WTC11 (cell line): ENCODE results near the gene FOLR1. TPM values are rescaled to one million over a fixed set of nuclear protein-coding genes. Genes with fewer than 3 reads are reported as not detected.

ENCODE experiments used
- ATAC-seq: fragments of 200-7000 bp; cut with Tn5 transposase; 2 replicates; pipeline ENCODE4 v1.10.0; 2021; ENCODE audit warnings: mild to moderate bottlenecking, moderate library complexity
- CTCF ChIA-PET: fragments of 300-600 bp; sonication (Branson Sonifier 250); formaldehyde crosslinking; loops from one replicate; lab custom pipeline; 2021; ENCODE audit warnings: antibody characterized with exemption; lab: Charles Lee
- POLR2A ChIA-PET: fragments of 350-600 bp; sonication (Branson Sonifier 250); formaldehyde crosslinking; loops from one replicate; lab custom pipeline; 2021; ENCODE audit warnings: antibody characterized with exemption; lab: Charles Lee
- DNase-seq: peaks from one replicate; pipeline ENCODE4 v3.0.0; 2021; ENCODE audit warnings: low spot score
- H3K27ac Mint-ChIP-seq: 2 replicates; pipeline ENCODE4 v1.8.0; 2021; ENCODE audit warnings: mixed read lengths
- H3K27me3 Mint-ChIP-seq: 2 replicates; pipeline ENCODE4 v1.8.0; 2021; ENCODE audit warnings: low read depth, mild to moderate bottlenecking, moderate library complexity, mixed read lengths
- H3K36me3 Mint-ChIP-seq: 2 replicates; pipeline ENCODE4 v1.8.0; 2021; ENCODE audit warnings: mixed read lengths
- H3K4me1 Mint-ChIP-seq: 2 replicates; pipeline ENCODE4 v1.8.0; 2022; ENCODE audit warnings: mixed read lengths
- H3K4me3 Mint-ChIP-seq: 2 replicates; pipeline ENCODE4 v1.8.0; 2021; ENCODE audit warnings: mild to moderate bottlenecking, moderate library complexity, mixed read lengths
- H3K9me3 Mint-ChIP-seq: 2 replicates; pipeline ENCODE4 v1.8.0; 2021; ENCODE audit warnings: mixed read lengths
- FOXJ3 ChIP-seq: sonication (generic); formaldehyde crosslinking; IDR thresholded peaks from 2 replicates; pipeline ENCODE4 v1.9.0; 2021; ENCODE audit warnings: missing genetic modification reagents, mild to moderate bottlenecking, borderline replicate concordance
- JUN ChIP-seq: sonication (generic); formaldehyde crosslinking; IDR thresholded peaks from 2 replicates; pipeline ENCODE4 v1.8.0; 2023; ENCODE audit warnings: mild to moderate bottlenecking, missing genetic modification reagents
- MXD4 ChIP-seq: fragments of 250-450 bp; sonication (Bioruptor Pico); IDR thresholded peaks from 2 replicates; pipeline ENCODE4 v1.8.0; 2021; ENCODE audit warnings: mild to moderate bottlenecking, moderate library complexity, borderline replicate concordance
- NFYB ChIP-seq: sonication (generic); formaldehyde crosslinking; conservative IDR thresholded peaks from 2 replicates; pipeline ENCODE4 v1.8.0; 2022; ENCODE audit warnings: low read depth, missing genetic modification reagents
- RORB ChIP-seq: fragments of 250-450 bp; sonication (Bioruptor Pico); IDR thresholded peaks from 2 replicates; pipeline ENCODE4 v1.9.0; 2021; ENCODE audit warnings: mild to moderate bottlenecking
- SMAD3 ChIP-seq: sonication (generic); formaldehyde crosslinking; IDR thresholded peaks from 2 replicates; pipeline ENCODE4 v1.8.0; 2022; ENCODE audit warnings: missing genetic modification reagents, mild to moderate bottlenecking, borderline replicate concordance
- SP1 ChIP-seq: sonication (generic); formaldehyde crosslinking; conservative IDR thresholded peaks from 2 replicates; pipeline ENCODE4 v1.8.1; 2022; ENCODE audit warnings: missing genetic modification reagents
- TEAD4 ChIP-seq: sonication (generic); formaldehyde crosslinking; IDR thresholded peaks from 2 replicates; pipeline ENCODE4 v1.8.0; 2022; ENCODE audit warnings: mild to moderate bottlenecking, missing genetic modification reagents
- TP53 ChIP-seq: sonication (generic); formaldehyde crosslinking; IDR thresholded peaks from 2 replicates; pipeline ENCODE4 v1.8.1; 2023; ENCODE audit warnings: mild to moderate bottlenecking, missing genetic modification reagents
- ZBTB21 ChIP-seq: sonication (generic); formaldehyde crosslinking; IDR thresholded peaks from 2 replicates; pipeline ENCODE4 v1.8.1; 2023; ENCODE audit warnings: mild to moderate bottlenecking, missing genetic modification reagents, borderline replicate concordance
- ZNF138 ChIP-seq: sonication (generic); formaldehyde crosslinking; conservative IDR thresholded peaks from 2 replicates; pipeline ENCODE4 v1.8.1; 2022; ENCODE audit warnings: mild to moderate bottlenecking, moderate library complexity, missing genetic modification reagents
- ZNF219 ChIP-seq: sonication (generic); formaldehyde crosslinking; IDR thresholded peaks from 2 replicates; pipeline ENCODE4 v1.8.0; 2023; ENCODE audit warnings: missing genetic modification reagents, mild to moderate bottlenecking, borderline replicate concordance
- ZNF671 ChIP-seq: fragments of 250-450 bp; sonication (Bioruptor Pico); IDR thresholded peaks from 2 replicates; pipeline ENCODE4 v1.8.0; 2021; ENCODE audit warnings: mild to moderate bottlenecking
- total RNA-seq: library from RNA; stranded (reverse); gene quantifications from 3 replicates; pipeline ENCODE4 v1.2.3, GENCODE V29; 2021
- TF ChIP-seq, protein P1 (sequence below): fragments of 250-450 bp; sonication (Bioruptor Pico); IDR thresholded peaks from 2 replicates; pipeline ENCODE4 v2.1.2; 2022; ENCODE audit warnings: mild to moderate bottlenecking, moderate library complexity
- TF ChIP-seq, protein P2 (sequence below): sonication (generic); formaldehyde crosslinking; IDR thresholded peaks from 2 replicates; pipeline ENCODE4 v1.8.1; 2023; ENCODE audit warnings: mild to moderate bottlenecking, missing genetic modification reagents
- TF ChIP-seq, protein P3 (sequence below): fragments of 200-600 bp; IDR thresholded peaks from 2 replicates; pipeline ENCODE4 v1.8.0; 2022; ENCODE audit warnings: antibody characterized with exemption
- TF ChIP-seq, protein P4 (sequence below): sonication (generic); formaldehyde crosslinking; conservative IDR thresholded peaks from 2 replicates; pipeline ENCODE4 v1.8.1; 2022; ENCODE audit warnings: mild to moderate bottlenecking, missing genetic modification reagents
- TF ChIP-seq, protein P5 (sequence below): sonication (generic); formaldehyde crosslinking; IDR thresholded peaks from 2 replicates; pipeline ENCODE4 v1.8.1; 2022; ENCODE audit warnings: mild to moderate bottlenecking, missing genetic modification reagents, moderate library complexity, borderline replicate concordance
- TF ChIP-seq, protein P6 (sequence below): sonication (generic); formaldehyde crosslinking; IDR thresholded peaks from 2 replicates; pipeline ENCODE4 v1.8.1; 2022; ENCODE audit warnings: low read depth, missing genetic modification reagents, borderline replicate concordance
- TF ChIP-seq, protein P7 (sequence below): sonication (generic); formaldehyde crosslinking; IDR thresholded peaks from 2 replicates; pipeline ENCODE4 v1.8.0; 2022; ENCODE audit warnings: mild to moderate bottlenecking, missing genetic modification reagents
- TF ChIP-seq, protein P8 (sequence below): sonication (generic); formaldehyde crosslinking; IDR thresholded peaks from 2 replicates; pipeline ENCODE4 v1.8.0; 2023; ENCODE audit warnings: missing genetic modification reagents
- TF ChIP-seq, protein P9 (sequence below): sonication (generic); formaldehyde crosslinking; IDR thresholded peaks from 2 replicates; pipeline ENCODE4 v1.8.0; 2022; ENCODE audit warnings: mild to moderate bottlenecking, missing genetic modification reagents
- TF ChIP-seq, protein P10 (sequence below): sonication (generic); formaldehyde crosslinking; IDR thresholded peaks from 2 replicates; pipeline ENCODE4 v1.8.1; 2023; ENCODE audit warnings: mild to moderate bottlenecking, missing genetic modification reagents

Gene FOLR1
- total RNA-seq, 1 experiment from 2014 or later, result 0.35 TPM

DNA sequence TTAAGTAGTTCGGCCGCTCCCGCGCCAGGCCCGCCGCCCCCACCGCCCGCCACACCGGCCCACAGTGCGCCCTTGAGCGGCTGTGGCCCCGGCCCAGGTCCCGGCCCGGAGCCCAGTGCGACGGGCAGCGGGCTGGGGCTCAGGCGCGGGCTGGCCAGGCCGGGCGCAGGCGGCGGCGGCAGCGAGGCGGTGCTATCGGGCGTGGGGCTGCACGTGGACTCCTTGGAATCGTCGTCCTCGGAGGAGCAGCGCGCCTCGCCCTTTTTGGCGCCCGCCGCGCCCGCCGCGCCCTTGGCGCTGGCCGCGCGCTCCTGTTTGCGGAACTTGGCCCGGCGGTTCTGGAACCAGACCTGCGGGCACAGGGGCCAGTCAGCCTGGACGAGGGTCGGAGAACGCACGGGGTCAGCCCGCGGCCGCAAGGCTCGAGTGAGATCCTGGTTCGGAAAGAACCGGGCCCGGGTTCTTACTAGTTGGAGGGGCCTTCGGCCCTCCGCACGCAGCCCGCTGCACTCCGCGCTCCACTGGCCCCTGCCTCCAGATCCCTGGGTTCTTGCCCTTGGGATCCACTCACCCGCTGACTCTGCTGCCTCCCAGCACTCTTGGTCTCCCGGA, 48.0 kb downstream of the FOLR1 start:
- H3K36me3 Mint-ChIP-seq, result peaks cover 5% of the 10 kb centered on the region; the same call in 1 of the 2 replicates
- TF ChIP-seq SMAD3 (CRISPR knock-in tag), result 0 out of 2 replicates have a peak, but pooled peaks have one; percentile 23
- TF ChIP-seq, protein P1, sequence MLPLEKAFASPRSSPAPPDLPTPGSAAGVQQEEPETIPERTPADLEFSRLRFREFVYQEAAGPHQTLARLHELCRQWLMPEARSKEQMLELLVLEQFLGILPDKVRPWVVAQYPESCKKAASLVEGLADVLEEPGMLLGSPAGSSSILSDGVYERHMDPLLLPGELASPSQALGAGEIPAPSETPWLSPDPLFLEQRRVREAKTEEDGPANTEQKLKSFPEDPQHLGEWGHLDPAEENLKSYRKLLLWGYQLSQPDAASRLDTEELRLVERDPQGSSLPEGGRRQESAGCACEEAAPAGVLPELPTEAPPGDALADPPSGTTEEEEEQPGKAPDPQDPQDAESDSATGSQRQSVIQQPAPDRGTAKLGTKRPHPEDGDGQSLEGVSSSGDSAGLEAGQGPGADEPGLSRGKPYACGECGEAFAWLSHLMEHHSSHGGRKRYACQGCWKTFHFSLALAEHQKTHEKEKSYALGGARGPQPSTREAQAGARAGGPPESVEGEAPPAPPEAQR (CRISPR knock-in tag), result no peak
- peak; percentile 69 for TF ChIP-seq ZNF671
- TF ChIP-seq, protein P2, sequence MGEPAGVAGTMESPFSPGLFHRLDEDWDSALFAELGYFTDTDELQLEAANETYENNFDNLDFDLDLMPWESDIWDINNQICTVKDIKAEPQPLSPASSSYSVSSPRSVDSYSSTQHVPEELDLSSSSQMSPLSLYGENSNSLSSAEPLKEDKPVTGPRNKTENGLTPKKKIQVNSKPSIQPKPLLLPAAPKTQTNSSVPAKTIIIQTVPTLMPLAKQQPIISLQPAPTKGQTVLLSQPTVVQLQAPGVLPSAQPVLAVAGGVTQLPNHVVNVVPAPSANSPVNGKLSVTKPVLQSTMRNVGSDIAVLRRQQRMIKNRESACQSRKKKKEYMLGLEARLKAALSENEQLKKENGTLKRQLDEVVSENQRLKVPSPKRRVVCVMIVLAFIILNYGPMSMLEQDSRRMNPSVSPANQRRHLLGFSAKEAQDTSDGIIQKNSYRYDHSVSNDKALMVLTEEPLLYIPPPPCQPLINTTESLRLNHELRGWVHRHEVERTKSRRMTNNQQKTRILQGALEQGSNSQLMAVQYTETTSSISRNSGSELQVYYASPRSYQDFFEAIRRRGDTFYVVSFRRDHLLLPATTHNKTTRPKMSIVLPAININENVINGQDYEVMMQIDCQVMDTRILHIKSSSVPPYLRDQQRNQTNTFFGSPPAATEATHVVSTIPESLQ (CRISPR knock-in tag), result no peak
- no peak for TF ChIP-seq ZNF138 (CRISPR knock-in tag)
- TF ChIP-seq ZBTB21 (CRISPR knock-in tag), result no peak
- peak; percentile 82; the same call in 1 of the 2 replicates for TF ChIP-seq JUN (CRISPR knock-in tag)
- TF ChIP-seq, protein P3, sequence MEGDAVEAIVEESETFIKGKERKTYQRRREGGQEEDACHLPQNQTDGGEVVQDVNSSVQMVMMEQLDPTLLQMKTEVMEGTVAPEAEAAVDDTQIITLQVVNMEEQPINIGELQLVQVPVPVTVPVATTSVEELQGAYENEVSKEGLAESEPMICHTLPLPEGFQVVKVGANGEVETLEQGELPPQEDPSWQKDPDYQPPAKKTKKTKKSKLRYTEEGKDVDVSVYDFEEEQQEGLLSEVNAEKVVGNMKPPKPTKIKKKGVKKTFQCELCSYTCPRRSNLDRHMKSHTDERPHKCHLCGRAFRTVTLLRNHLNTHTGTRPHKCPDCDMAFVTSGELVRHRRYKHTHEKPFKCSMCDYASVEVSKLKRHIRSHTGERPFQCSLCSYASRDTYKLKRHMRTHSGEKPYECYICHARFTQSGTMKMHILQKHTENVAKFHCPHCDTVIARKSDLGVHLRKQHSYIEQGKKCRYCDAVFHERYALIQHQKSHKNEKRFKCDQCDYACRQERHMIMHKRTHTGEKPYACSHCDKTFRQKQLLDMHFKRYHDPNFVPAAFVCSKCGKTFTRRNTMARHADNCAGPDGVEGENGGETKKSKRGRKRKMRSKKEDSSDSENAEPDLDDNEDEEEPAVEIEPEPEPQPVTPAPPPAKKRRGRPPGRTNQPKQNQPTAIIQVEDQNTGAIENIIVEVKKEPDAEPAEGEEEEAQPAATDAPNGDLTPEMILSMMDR, result no peak
- TF ChIP-seq, protein P4, sequence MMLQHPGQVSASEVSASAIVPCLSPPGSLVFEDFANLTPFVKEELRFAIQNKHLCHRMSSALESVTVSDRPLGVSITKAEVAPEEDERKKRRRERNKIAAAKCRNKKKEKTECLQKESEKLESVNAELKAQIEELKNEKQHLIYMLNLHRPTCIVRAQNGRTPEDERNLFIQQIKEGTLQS (CRISPR knock-in tag), result no peak
- TF ChIP-seq, protein P5, sequence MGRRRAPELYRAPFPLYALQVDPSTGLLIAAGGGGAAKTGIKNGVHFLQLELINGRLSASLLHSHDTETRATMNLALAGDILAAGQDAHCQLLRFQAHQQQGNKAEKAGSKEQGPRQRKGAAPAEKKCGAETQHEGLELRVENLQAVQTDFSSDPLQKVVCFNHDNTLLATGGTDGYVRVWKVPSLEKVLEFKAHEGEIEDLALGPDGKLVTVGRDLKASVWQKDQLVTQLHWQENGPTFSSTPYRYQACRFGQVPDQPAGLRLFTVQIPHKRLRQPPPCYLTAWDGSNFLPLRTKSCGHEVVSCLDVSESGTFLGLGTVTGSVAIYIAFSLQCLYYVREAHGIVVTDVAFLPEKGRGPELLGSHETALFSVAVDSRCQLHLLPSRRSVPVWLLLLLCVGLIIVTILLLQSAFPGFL (CRISPR knock-in tag), result no peak
- no peak for TF ChIP-seq TEAD4 (CRISPR knock-in tag)
- no peak; the same call in 1 of the 2 replicates for TF ChIP-seq SP1 (CRISPR knock-in tag)
- TF ChIP-seq, protein P6, sequence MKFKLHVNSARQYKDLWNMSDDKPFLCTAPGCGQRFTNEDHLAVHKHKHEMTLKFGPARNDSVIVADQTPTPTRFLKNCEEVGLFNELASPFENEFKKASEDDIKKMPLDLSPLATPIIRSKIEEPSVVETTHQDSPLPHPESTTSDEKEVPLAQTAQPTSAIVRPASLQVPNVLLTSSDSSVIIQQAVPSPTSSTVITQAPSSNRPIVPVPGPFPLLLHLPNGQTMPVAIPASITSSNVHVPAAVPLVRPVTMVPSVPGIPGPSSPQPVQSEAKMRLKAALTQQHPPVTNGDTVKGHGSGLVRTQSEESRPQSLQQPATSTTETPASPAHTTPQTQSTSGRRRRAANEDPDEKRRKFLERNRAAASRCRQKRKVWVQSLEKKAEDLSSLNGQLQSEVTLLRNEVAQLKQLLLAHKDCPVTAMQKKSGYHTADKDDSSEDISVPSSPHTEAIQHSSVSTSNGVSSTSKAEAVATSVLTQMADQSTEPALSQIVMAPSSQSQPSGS, result no peak
- TF ChIP-seq, protein P7, sequence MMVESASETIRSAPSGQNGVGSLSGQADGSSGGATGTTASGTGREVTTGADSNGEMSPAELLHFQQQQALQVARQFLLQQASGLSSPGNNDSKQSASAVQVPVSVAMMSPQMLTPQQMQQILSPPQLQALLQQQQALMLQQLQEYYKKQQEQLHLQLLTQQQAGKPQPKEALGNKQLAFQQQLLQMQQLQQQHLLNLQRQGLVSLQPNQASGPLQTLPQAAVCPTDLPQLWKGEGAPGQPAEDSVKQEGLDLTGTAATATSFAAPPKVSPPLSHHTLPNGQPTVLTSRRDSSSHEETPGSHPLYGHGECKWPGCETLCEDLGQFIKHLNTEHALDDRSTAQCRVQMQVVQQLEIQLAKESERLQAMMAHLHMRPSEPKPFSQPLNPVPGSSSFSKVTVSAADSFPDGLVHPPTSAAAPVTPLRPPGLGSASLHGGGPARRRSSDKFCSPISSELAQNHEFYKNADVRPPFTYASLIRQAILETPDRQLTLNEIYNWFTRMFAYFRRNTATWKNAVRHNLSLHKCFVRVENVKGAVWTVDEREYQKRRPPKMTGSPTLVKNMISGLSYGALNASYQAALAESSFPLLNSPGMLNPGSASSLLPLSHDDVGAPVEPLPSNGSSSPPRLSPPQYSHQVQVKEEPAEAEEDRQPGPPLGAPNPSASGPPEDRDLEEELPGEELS (CRISPR knock-in tag), result no peak; the same call in 1 of the 2 replicates
- TF ChIP-seq MXD4 (CRISPR knock-in tag), result no peak
- no peak for TF ChIP-seq FOXJ3 (CRISPR knock-in tag)
- TF ChIP-seq RORB (CRISPR knock-in tag), result no peak
- TF ChIP-seq, protein P8, sequence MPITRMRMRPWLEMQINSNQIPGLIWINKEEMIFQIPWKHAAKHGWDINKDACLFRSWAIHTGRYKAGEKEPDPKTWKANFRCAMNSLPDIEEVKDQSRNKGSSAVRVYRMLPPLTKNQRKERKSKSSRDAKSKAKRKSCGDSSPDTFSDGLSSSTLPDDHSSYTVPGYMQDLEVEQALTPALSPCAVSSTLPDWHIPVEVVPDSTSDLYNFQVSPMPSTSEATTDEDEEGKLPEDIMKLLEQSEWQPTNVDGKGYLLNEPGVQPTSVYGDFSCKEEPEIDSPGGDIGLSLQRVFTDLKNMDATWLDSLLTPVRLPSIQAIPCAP (CRISPR knock-in tag), result no peak
- TF ChIP-seq NFYB, result no peak
- TF ChIP-seq, protein P9, sequence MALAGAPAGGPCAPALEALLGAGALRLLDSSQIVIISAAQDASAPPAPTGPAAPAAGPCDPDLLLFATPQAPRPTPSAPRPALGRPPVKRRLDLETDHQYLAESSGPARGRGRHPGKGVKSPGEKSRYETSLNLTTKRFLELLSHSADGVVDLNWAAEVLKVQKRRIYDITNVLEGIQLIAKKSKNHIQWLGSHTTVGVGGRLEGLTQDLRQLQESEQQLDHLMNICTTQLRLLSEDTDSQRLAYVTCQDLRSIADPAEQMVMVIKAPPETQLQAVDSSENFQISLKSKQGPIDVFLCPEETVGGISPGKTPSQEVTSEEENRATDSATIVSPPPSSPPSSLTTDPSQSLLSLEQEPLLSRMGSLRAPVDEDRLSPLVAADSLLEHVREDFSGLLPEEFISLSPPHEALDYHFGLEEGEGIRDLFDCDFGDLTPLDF, result no peak
- TF ChIP-seq ZNF219 (CRISPR knock-in tag), result no peak
- TF ChIP-seq, protein P10, sequence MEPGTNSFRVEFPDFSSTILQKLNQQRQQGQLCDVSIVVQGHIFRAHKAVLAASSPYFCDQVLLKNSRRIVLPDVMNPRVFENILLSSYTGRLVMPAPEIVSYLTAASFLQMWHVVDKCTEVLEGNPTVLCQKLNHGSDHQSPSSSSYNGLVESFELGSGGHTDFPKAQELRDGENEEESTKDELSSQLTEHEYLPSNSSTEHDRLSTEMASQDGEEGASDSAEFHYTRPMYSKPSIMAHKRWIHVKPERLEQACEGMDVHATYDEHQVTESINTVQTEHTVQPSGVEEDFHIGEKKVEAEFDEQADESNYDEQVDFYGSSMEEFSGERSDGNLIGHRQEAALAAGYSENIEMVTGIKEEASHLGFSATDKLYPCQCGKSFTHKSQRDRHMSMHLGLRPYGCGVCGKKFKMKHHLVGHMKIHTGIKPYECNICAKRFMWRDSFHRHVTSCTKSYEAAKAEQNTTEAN (CRISPR knock-in tag), result no peak
- no peak for TF ChIP-seq TP53 (CRISPR knock-in tag)

More for the DNA sequence above, 48.0 kb downstream of the FOLR1 start:
- H3K27ac Mint-ChIP-seq, result no peak overlapping the region
- DNase-seq, result no peak
- ChIA-PET CTCF (interaction anchor here (0.6 to 7.5 kb wide), 11 partner anchors 15 to 215 kb away, joined by 3 to 123 read pairs (median 15); partner anchors contain the start of genes CLPB and INPPL1), POLR2A (interaction anchor here (5.7 kb wide), 1 partner anchor 16 kb away, joined by 37 read pairs; the partner anchor contains the start of gene INPPL1)
- peaks cover 54% of the 10 kb centered on the region for H3K27me3 Mint-ChIP-seq
- no peaks in the 10 kb centered on the region for H3K9me3 Mint-ChIP-seq
- H3K4me3 Mint-ChIP-seq, result peak overlapping the region; percentile 74
- H3K4me1 Mint-ChIP-seq, result peaks cover 41% of the 10 kb centered on the region
- no peak; the same call in 1 of the 2 replicates for ATAC-seq
